ENCODE data around the gene ADGRL1. TPM values are rescaled to one million over a fixed set of nuclear protein-coding genes. Genes with fewer than 3 reads are reported as not detected.
"Not testable (repeated sequence)": the region's sequence is repeated elsewhere in the genome, so short reads cannot be mapped to it uniquely, and the experiment has no call there.

The ADGRL1 gene
- total and polyA plus RNA-seq, 10 donors, result 1.8 to 21.1 (median 12.4) TPM

- H3K36me3 ChIP-seq; H3K9me3 ChIP-seq; intact Hi-C loops (cut with DNase I; ENCODE audit: low total_unique reads): not testable (repeated sequence)
- peak overlapping the region in 7 of 8 donors; percentile 29 to 80 (median 73) for H3K27ac ChIP-seq
- 0 to 2% (median 1%) methylated on average over 27 to 37 of the region's 39 CpGs for WGBS, 5 donors
- peak overlapping the region; percentile 39 to 82 (median 50) for H3K4me3 ChIP-seq
- DNase-seq, result peak; percentile 79
- peak in 1 of 3 donors; percentile 29 for TF ChIP-seq POLR2AphosphoS5 (IDR thresholded peaks at IDR 0.05)
- peaks cover 0 to 26% (median 0%) of the 10 kb centered on the region in 7 donors for H3K27me3 ChIP-seq (replicated peaks in 1 of 7)
- peaks cover 0 to 28% (median 18%) of the 10 kb centered on the region in 6 donors for H3K4me1 ChIP-seq
Observed at GRCh38 chr19:14249012-14249754, 43.2 kb upstream of the ADGRL1 start.

GRCh38 chr19:14248578-14249011 lies 42.6 kb upstream of the ADGRL1 start:
- Histone ChIP-seq H3K27me3 (replicated peaks in 1 of 7) (peaks cover 0 to 26% (median 0%) of the 10 kb centered on the region in 7 donors), H3K36me3 (no peaks in the 10 kb centered on the region), H3K27ac (peak overlapping the region in 7 of 8 donors; percentile 29 to 80 (median 73)), H3K9me3 (no peaks in the 10 kb centered on the region), H3K4me1 (peaks cover 0 to 28% (median 18%) of the 10 kb centered on the region in 6 donors), H3K4me3 (peak overlapping the region; percentile 39 to 82 (median 50))
- DNase-seq, result peak; percentile 82
- intact Hi-C loops (cut with DNase I; ENCODE audit: low total_unique reads), result no loop called here
- WGBS, 5 donors, result 0 to 5% (median 1%) methylated on average over 11 to 20 of the region's 20 CpGs
- TF ChIP-seq POLR2A (IDR thresholded peaks at IDR 0.05) (no peak), CTCF (IDR thresholded peaks at IDR 0.05 in 8 of 11, conservative IDR thresholded peaks at IDR 0.05 in 3 of 11) (no peak), POLR2AphosphoS5 (IDR thresholded peaks at IDR 0.05) (no peak)

- Histone ChIP-seq H3K27ac (peak overlapping the region in 4 of 8 donors; percentile 73 to 80 (median 78)), H3K4me1 (peaks cover 0 to 28% (median 18%) of the 10 kb centered on the region in 6 donors), H3K27me3 (replicated peaks in 1 of 7) (peaks cover 0 to 26% (median 0%) of the 10 kb centered on the region in 7 donors), H3K4me3 (peak overlapping the region in 7 of 8 donors; percentile 17 to 82 (median 53))
- 4 to 16% (median 8%) methylated on average over 34 to 38 of the region's 38 CpGs for WGBS, 5 donors
- H3K36me3 ChIP-seq; intact Hi-C loops (cut with DNase I; ENCODE audit: low total_unique reads); H3K9me3 ChIP-seq: not testable (repeated sequence)
- peak; percentile 70 for DNase-seq
Observed at GRCh38 chr19:14247548-14248471, 41.8 kb upstream of the ADGRL1 start.

- H3K9me3 ChIP-seq; intact Hi-C loops (cut with DNase I; ENCODE audit: low total_unique reads); H3K36me3 ChIP-seq; DNase-seq; H3K27ac ChIP-seq: not testable (repeated sequence)
- 65 to 75% (median 75%) methylated on average over 5 to 6 of the region's 6 CpGs for WGBS, 5 donors
- peaks cover 0 to 26% (median 0%) of the 10 kb centered on the region in 7 donors for H3K27me3 ChIP-seq (replicated peaks in 1 of 7)
- peaks cover 0 to 28% (median 18%) of the 10 kb centered on the region in 6 donors for H3K4me1 ChIP-seq
- peak overlapping the region in 4 of 8 donors; percentile 53 to 82 (median 58) for H3K4me3 ChIP-seq
Observed at GRCh38 chr19:14247205-14247547, 41.2 kb upstream of the ADGRL1 start.

- peaks cover 0 to 22% (median 17%) of the 10 kb centered on the region in 6 donors for H3K4me1 ChIP-seq
- H3K27ac ChIP-seq; H3K4me3 ChIP-seq; DNase-seq; intact Hi-C loops (cut with DNase I; ENCODE audit: low total_unique reads); H3K9me3 ChIP-seq; H3K36me3 ChIP-seq: not testable (repeated sequence)
- H3K27me3 ChIP-seq (replicated peaks in 1 of 7), result peaks cover 0 to 24% (median 0%) of the 10 kb centered on the region in 7 donors
- WGBS, 5 donors, result 78 to 89% (median 82%) methylated on average over 5 of the region's 5 CpGs
Observed at GRCh38 chr19:14244393-14244792, 38.4 kb upstream of the ADGRL1 start.

- H3K4me3 ChIP-seq; intact Hi-C loops (cut with DNase I; ENCODE audit: low total_unique reads): not testable (repeated sequence)
- H3K4me1 ChIP-seq, result peaks cover 0 to 16% (median 10%) of the 10 kb centered on the region in 6 donors
Observed at GRCh38 chr19:14243718-14244117, 37.7 kb upstream of the ADGRL1 start.

More at GRCh38 chr19:14243718-14244117, 37.7 kb upstream of the ADGRL1 start:
- H3K36me3 ChIP-seq, DNase-seq, H3K9me3 ChIP-seq, H3K27ac ChIP-seq: not testable (repeated sequence)
- WGBS, 5 donors, result 89 to 93% (median 91%) methylated on average over 12 of the region's 12 CpGs
- H3K27me3 ChIP-seq (replicated peaks in 1 of 7), result peaks cover 0 to 17% (median 0%) of the 10 kb centered on the region in 7 donors

Measured in spleen (tissue), 11 donors.